ENCODE data around the gene MARCHF10. TPM values are rescaled to one million over a fixed set of nuclear protein-coding genes. Genes with fewer than 3 reads are reported as not detected.
"Not testable (repeated sequence)": the region's sequence is repeated elsewhere in the genome, so short reads cannot be mapped to it uniquely, and the experiment has no call there.

Gene MARCHF10
- total RNA-seq, 4 donors from 2014 or later: 0.19 TPM; not detected in 3

- no peaks in the 10 kb centered on the region for H3K36me3 ChIP-seq
- WGBS, 2 donors (ENCODE audit: low coverage in 1 of 2): 67 to 72% methylated on average over 6 of the region's 6 CpGs
- H3K27ac ChIP-seq: no peak overlapping the region
- H3K4me3 ChIP-seq: no peak overlapping the region
- no peak for ATAC-seq
- H3K27me3 ChIP-seq: no peaks in the 10 kb centered on the region
- TF ChIP-seq EP300 (IDR thresholded peaks at IDR 0.05): no peak
- no peak for TF ChIP-seq POLR2AphosphoS5 (IDR thresholded peaks at IDR 0.05)
- TF ChIP-seq POLR2A (IDR thresholded peaks at IDR 0.05): no peak
- no peak for TF ChIP-seq CTCF (IDR thresholded peaks at IDR 0.05)
- no peaks in the 10 kb centered on the region for H3K9me3 ChIP-seq
- H3K4me1 ChIP-seq: no peaks in the 10 kb centered on the region
These were observed 16.8 kb downstream of the MARCHF10 start for GRCh38 chr17:62791235-62791734.

- Histone ChIP-seq H3K36me3 (no peaks in the 10 kb centered on the region), H3K4me1 (no peaks in the 10 kb centered on the region), H3K27me3 (no peaks in the 10 kb centered on the region), H3K9me3 (no peaks in the 10 kb centered on the region), H3K27ac (no peak overlapping the region), H3K4me3 (no peak overlapping the region)
- TF ChIP-seq POLR2AphosphoS5 (IDR thresholded peaks at IDR 0.05) (no peak), CTCF (IDR thresholded peaks at IDR 0.05) (no peak), EP300 (IDR thresholded peaks at IDR 0.05) (no peak), POLR2A (IDR thresholded peaks at IDR 0.05) (no peak)
- 74 to 81% methylated on average over 7 of the region's 7 CpGs for WGBS, 2 donors (ENCODE audit: low coverage in 1 of 2)
- no peak for ATAC-seq
These were observed 17.5 kb downstream of the MARCHF10 start for GRCh38 chr17:62790564-62790986.

- H3K9me3 ChIP-seq: peaks cover 0 to 8% (median 0%) of the 10 kb centered on the region in 3 donors
- H3K4me1 ChIP-seq: no peaks in the 10 kb centered on the region
- no peaks in the 10 kb centered on the region for H3K36me3 ChIP-seq
- ATAC-seq: no peak
- 89 to 94% methylated on average over 2 of the region's 2 CpGs for WGBS, 2 donors (ENCODE audit: low coverage in 1 of 2)
- TF ChIP-seq CTCF (IDR thresholded peaks at IDR 0.05) (no peak), EP300 (IDR thresholded peaks at IDR 0.05) (no peak), POLR2A (IDR thresholded peaks at IDR 0.05) (no peak), POLR2AphosphoS5 (IDR thresholded peaks at IDR 0.05) (no peak)
- no peaks in the 10 kb centered on the region for H3K27me3 ChIP-seq
- H3K27ac ChIP-seq: no peak overlapping the region
- H3K4me3 ChIP-seq: no peak overlapping the region
These were observed 20.7 kb downstream of the MARCHF10 start for GRCh38 chr17:62787366-62787765.

GRCh38 chr17:62786646-62787045, 21.5 kb downstream of the MARCHF10 start:
- no peaks in the 10 kb centered on the region for H3K27me3 ChIP-seq
- no peak overlapping the region for H3K27ac ChIP-seq
- TF ChIP-seq EP300 (IDR thresholded peaks at IDR 0.05): no peak
- no peak for TF ChIP-seq POLR2A (IDR thresholded peaks at IDR 0.05)
- no peak for TF ChIP-seq POLR2AphosphoS5 (IDR thresholded peaks at IDR 0.05)
- TF ChIP-seq CTCF (IDR thresholded peaks at IDR 0.05): no peak
- peaks cover 0 to 8% (median 0%) of the 10 kb centered on the region in 3 donors for H3K9me3 ChIP-seq
- no peak for ATAC-seq
- no peaks in the 10 kb centered on the region for H3K36me3 ChIP-seq
- H3K4me3 ChIP-seq: no peak overlapping the region
- WGBS, 2 donors (ENCODE audit: low coverage in 1 of 2): 75 to 80% methylated on average over 1 to 2 of the region's 2 CpGs
- H3K4me1 ChIP-seq: no peaks in the 10 kb centered on the region

- H3K27me3 ChIP-seq, H3K27ac ChIP-seq, H3K4me1 ChIP-seq, H3K4me3 ChIP-seq, ATAC-seq, H3K9me3 ChIP-seq, H3K36me3 ChIP-seq: not testable (repeated sequence)
- 86 to 100% methylated on average over 1 of the region's 1 CpG for WGBS, 2 donors (ENCODE audit: low coverage in 1 of 2)
These were observed 22.1 kb downstream of the MARCHF10 start for GRCh38 chr17:62785983-62786382.
